Fibroblast of lung (primary cell): ENCODE results near the gene CYGB.

Experiments
- EZH2 ChIP-seq: IDR thresholded peaks from 2 replicates; pipeline ENCODE4 v1.5.1; 2012; ENCODE audit warnings: low read length, control low read depth, mild to moderate bottlenecking; ENCODE audit errors: missing control alignments
- TF ChIP-seq, protein P1 (sequence below), 2 donors: IDR thresholded peaks in 1 of 2; conservative IDR thresholded peaks in 1 of 2; 1 replicate in 1 of 2; 2 replicates in 1 of 2; pipeline ENCODE4 v1.5.1; 2011 to 2012; ENCODE audit warnings: low read length in 2 of 2, control low read depth in 1 of 2, inconsistent platforms in 1 of 2, low read depth in 1 of 2, mild to moderate bottlenecking in 1 of 2

DNA sequence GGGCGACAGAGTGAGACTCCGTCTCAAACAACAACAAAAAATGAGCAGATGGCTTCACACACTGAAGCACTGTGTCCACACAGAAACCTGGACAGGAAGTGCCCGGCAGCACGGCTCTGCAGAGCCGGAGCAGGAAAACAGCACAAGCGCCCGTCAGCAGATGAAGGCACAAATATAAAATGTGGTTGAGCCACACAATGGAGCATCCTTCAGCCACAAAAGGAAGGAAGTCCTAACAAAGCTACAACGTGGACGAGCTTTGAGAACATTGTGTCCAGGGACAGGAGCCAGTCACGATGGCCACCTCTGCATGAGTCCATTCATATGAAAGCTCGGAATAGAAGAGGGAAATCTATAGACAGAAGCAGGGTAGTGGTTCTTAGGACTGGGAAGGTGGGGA lies 51.9 kb downstream of the CYGB start:
- TF ChIP-seq, protein P1, sequence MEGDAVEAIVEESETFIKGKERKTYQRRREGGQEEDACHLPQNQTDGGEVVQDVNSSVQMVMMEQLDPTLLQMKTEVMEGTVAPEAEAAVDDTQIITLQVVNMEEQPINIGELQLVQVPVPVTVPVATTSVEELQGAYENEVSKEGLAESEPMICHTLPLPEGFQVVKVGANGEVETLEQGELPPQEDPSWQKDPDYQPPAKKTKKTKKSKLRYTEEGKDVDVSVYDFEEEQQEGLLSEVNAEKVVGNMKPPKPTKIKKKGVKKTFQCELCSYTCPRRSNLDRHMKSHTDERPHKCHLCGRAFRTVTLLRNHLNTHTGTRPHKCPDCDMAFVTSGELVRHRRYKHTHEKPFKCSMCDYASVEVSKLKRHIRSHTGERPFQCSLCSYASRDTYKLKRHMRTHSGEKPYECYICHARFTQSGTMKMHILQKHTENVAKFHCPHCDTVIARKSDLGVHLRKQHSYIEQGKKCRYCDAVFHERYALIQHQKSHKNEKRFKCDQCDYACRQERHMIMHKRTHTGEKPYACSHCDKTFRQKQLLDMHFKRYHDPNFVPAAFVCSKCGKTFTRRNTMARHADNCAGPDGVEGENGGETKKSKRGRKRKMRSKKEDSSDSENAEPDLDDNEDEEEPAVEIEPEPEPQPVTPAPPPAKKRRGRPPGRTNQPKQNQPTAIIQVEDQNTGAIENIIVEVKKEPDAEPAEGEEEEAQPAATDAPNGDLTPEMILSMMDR (conservative IDR thresholded peaks at IDR 0.05 in 1 of 2, IDR thresholded peaks at IDR 0.05 in 1 of 2; ENCODE audit: low read depth in 1 of 2, low read length in 2 of 2), result no peak
- TF ChIP-seq EZH2, result no peak
